Right atrium auricular region (tissue), 2 donors: Measurements from ENCODE around the gene ACKR4. TPM values are rescaled to one million over a fixed set of nuclear protein-coding genes. Genes with fewer than 3 reads are reported as not detected.
A peak's percentile ranks its signal among the peaks of the same experiment; 100 is the strongest.

Experiments
- DNase-seq: peaks from one replicate; pipeline ENCODE4 v3.0.0-alpha.2; 2019; ENCODE audit warnings: low spot score
- H3K27ac ChIP-seq, 2 donors: fragments of 200-600 bp; sonication (generic); 1 replicate in 1 of 2; 2 replicates in 1 of 2; pipeline ENCODE4 v1.5.1; 2016 to 2019
- H3K27me3 ChIP-seq, 2 donors: fragments of 200-600 bp; sonication (generic); one replicate each; pipeline versions ENCODE4 v1.5.1 to v1.6.0; 2017 to 2019
- H3K36me3 ChIP-seq: fragments of 200-600 bp; sonication (generic); one replicate; pipeline ENCODE4 v1.5.1; 2016
- H3K4me1 ChIP-seq, 2 donors: fragments of 200-600 bp; sonication (generic); one replicate each; pipeline versions ENCODE4 v1.5.1 to v1.6.0; 2017 to 2019
- H3K4me3 ChIP-seq, 2 donors: fragments of 200-600 bp; sonication (generic); 1 replicate in 1 of 2; 2 replicates in 1 of 2; pipeline ENCODE4 v1.5.1; 2017 to 2019; ENCODE audit warnings: mild to moderate bottlenecking in 1 of 2, moderate library complexity in 1 of 2
- H3K9me3 ChIP-seq, 2 donors: fragments of 200-600 bp; sonication (generic); one replicate each; pipeline ENCODE4 v1.5.1; 2019
- total RNA-seq, 2 donors: library from RNA; depleted of rRNA; stranded (reverse); fragments of >200 nt; gene quantifications; one replicate each; pipeline ENCODE4 v1.1.0, GENCODE V29; 2016
- TF ChIP-seq, protein P1 (sequence below), 2 donors: fragments of 200-600 bp; sonication (generic); IDR thresholded peaks; one replicate each; pipeline ENCODE4 v1.5.1; 2019; ENCODE audit warnings: antibody characterized with exemption in 2 of 2

The ACKR4 gene
- total RNA-seq, 2 donors from 2014 or later, result 3.9 to 7.9 TPM

- no peak for DNase-seq
- H3K27me3 ChIP-seq, result no peaks in the 10 kb centered on the region
- TF ChIP-seq, protein P1, sequence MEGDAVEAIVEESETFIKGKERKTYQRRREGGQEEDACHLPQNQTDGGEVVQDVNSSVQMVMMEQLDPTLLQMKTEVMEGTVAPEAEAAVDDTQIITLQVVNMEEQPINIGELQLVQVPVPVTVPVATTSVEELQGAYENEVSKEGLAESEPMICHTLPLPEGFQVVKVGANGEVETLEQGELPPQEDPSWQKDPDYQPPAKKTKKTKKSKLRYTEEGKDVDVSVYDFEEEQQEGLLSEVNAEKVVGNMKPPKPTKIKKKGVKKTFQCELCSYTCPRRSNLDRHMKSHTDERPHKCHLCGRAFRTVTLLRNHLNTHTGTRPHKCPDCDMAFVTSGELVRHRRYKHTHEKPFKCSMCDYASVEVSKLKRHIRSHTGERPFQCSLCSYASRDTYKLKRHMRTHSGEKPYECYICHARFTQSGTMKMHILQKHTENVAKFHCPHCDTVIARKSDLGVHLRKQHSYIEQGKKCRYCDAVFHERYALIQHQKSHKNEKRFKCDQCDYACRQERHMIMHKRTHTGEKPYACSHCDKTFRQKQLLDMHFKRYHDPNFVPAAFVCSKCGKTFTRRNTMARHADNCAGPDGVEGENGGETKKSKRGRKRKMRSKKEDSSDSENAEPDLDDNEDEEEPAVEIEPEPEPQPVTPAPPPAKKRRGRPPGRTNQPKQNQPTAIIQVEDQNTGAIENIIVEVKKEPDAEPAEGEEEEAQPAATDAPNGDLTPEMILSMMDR (IDR thresholded peaks at IDR 0.05), result no peak
- no peaks in the 10 kb centered on the region for H3K4me1 ChIP-seq
- H3K4me3 ChIP-seq, result no peak overlapping the region
- peaks cover 34% of the 10 kb centered on the region for H3K36me3 ChIP-seq
- H3K27ac ChIP-seq, result no peak overlapping the region
- peaks cover 0 to 7% of the 10 kb centered on the region in 2 donors for H3K9me3 ChIP-seq
Observed at GRCh38 chr3:132625613-132626012, 28.5 kb downstream of the ACKR4 start.

DNA sequence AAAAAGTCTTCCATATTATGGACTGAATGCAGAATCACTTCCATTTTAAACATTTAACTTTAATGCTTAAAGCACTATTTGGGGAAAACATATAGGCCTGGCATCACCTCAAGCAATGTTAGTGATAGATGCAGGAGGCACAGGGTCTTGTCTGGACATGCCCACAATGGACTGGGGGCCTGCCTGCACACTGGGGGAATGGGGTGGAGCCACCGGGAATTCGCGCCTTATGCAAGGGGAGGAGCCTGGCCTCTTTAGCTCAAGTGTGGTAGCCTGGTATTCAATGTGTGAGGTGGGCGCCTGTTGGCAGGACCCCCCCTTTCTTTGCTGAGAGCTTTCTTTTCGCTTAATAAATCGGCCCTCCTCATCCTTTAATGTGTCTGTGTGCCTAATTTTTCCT lies 29.9 kb downstream of the ACKR4 start:
- Histone ChIP-seq H3K9me3 (no peaks in the 10 kb centered on the region), H3K4me1 (no peaks in the 10 kb centered on the region), H3K27ac (no peak overlapping the region), H3K36me3 (peaks cover 34% of the 10 kb centered on the region), H3K4me3 (no peak overlapping the region), H3K27me3 (no peaks in the 10 kb centered on the region)
- TF ChIP-seq, protein P1 (IDR thresholded peaks at IDR 0.05), result no peak
- DNase-seq, result no peak

GRCh38 chr3:132628157-132628556 lies 31.1 kb downstream of the ACKR4 start:
- DNase-seq, result no peak
- no peaks in the 10 kb centered on the region for H3K27me3 ChIP-seq
- peaks cover 34% of the 10 kb centered on the region for H3K36me3 ChIP-seq
- no peaks in the 10 kb centered on the region for H3K9me3 ChIP-seq
- TF ChIP-seq, protein P1 (IDR thresholded peaks at IDR 0.05), result no peak
- no peak overlapping the region for H3K27ac ChIP-seq
- H3K4me1 ChIP-seq, result no peaks in the 10 kb centered on the region
- no peak overlapping the region for H3K4me3 ChIP-seq

DNA sequence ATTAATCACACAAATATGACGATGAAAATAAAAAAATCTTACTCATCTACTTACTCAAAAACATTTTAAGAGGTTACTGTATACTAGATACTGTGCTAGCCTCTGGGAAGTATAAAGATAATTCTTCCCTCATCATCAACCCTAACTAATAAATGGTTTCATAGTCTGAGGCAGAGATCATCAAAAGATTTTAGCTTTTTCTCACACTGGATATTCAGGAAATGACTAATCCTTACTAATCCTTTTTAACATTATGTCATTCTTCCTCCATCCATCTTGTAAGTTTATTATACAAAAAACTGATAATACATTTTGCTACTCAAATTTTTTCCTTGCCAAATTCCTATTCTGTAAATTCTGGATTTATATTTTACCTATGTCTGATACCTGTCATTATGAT lies 32.9 kb downstream of the ACKR4 start:
- no peaks in the 10 kb centered on the region for H3K9me3 ChIP-seq
- H3K27ac ChIP-seq, result peak overlapping the region in 1 of 2 donors; percentile 20
- peaks cover 28% of the 10 kb centered on the region for H3K36me3 ChIP-seq
- no peak overlapping the region for H3K4me3 ChIP-seq
- H3K4me1 ChIP-seq, result no peaks in the 10 kb centered on the region
- TF ChIP-seq, protein P1 (IDR thresholded peaks at IDR 0.05), result no peak
- no peak for DNase-seq
- H3K27me3 ChIP-seq, result no peaks in the 10 kb centered on the region

DNA sequence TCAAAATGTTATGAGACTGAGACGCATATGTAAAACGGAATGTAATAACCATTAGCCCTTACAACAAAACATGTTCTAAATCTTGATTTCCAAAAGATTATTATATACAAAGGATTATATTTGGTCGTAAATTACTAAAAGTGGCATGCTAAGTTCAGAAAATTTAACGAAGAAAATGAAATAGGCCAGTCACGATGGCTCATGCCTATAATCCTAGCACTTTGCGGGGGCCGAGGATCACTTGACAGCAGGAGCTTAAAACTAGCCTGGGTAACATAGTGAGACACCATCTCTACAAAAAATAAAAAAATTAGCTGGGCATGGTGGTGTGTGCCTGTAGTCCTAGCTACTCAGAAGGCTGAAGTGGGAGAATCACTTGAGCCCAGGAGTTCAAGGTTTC lies 33.5 kb downstream of the ACKR4 start:
- no peak overlapping the region for H3K4me3 ChIP-seq
- H3K9me3 ChIP-seq, result no peaks in the 10 kb centered on the region
- H3K27ac ChIP-seq, result no peak overlapping the region
- TF ChIP-seq, protein P1 (IDR thresholded peaks at IDR 0.05), result no peak
- no peaks in the 10 kb centered on the region for H3K27me3 ChIP-seq
- peaks cover 25% of the 10 kb centered on the region for H3K36me3 ChIP-seq
- H3K4me1 ChIP-seq, result no peaks in the 10 kb centered on the region
- DNase-seq, result no peak

GRCh38 chr3:132635052-132635451 lies 38.0 kb downstream of the ACKR4 start:
- Histone ChIP-seq H3K4me3 (no peak overlapping the region), H3K27ac (peak overlapping the region in 1 of 2 donors; percentile 35), H3K27me3 (no peaks in the 10 kb centered on the region), H3K4me1 (no peaks in the 10 kb centered on the region), H3K36me3 (peaks cover 18% of the 10 kb centered on the region), H3K9me3 (no peaks in the 10 kb centered on the region)
- TF ChIP-seq, protein P1 (IDR thresholded peaks at IDR 0.05), result no peak
- no peak for DNase-seq
